SK-N-DZ (cell line): ENCODE measurements around the gene LDLRAD4.
"Not testable (repeated sequence)": the region's sequence is repeated elsewhere in the genome, so short reads cannot be mapped to it uniquely, and the experiment has no call there.

Source experiments
- DNase-seq: peaks from one replicate; pipeline ENCODE4 v3.0.0-alpha.2; 2015; ENCODE audit warnings: low spot score

Gene LDLRAD4

DNA sequence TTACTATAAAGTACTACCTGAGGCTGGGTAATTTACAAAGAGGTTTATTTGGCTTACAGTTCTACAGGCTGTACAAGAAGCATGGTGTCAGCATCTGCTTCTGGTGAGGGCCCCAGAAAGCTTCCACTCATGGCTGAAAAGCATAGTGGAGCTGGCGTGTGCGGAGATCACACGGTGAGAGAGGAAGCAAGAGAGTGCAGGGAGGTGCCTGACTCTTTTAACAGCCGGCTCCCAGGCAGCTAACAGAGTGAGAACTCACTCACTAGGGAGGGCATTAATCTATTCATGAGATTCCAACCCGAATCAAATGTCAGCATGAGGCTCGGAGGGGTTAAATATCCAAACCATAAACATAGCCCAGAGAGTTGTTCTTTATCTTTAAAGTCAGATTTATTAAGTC, 117.3 kb downstream of the LDLRAD4 start:
- no peak for DNase-seq

GRCh38 chr18:13336841-13337240, 118.3 kb downstream of the LDLRAD4 start:
- no peak for DNase-seq

DNA sequence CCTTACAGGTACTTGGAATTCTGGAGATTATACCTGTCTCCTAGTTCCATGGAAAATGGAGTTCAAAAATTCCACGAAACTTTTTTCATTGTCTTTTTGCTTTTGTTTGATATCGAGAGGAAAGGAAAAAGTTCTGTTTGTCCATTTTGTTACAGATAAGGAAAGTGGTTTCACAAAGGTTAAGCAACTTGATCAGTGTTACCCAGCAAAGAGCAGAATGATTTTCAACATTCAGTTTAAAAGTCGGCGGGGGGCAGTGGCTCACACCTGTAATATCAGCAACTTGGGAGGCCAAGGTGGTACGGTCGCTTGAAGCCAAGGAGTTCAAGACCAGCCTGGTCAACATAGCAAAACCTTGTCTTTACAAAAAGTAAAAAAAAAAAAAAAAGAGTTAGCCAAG, 118.8 kb downstream of the LDLRAD4 start:
- no peak for DNase-seq

DNA sequence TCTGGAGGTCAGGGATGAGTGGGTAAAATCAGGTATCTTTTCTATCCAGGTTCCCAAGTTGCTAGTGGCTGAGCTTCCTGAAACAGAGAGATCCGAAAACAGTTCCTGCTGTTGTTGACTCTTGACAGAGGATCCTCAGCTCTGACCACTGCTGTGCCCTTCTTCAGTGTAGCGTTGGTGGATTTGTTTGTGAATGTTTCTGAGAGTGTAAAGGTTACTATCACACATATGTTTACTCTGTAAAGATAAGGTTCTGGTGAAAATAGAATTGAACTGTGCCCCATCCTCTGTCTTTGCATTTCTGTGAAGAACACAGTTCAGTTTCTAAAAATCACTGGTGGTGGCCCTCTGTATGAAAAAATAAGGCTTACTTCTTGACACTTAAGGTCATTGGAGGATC, 119.8 kb downstream of the LDLRAD4 start:
- no peak for DNase-seq

DNA sequence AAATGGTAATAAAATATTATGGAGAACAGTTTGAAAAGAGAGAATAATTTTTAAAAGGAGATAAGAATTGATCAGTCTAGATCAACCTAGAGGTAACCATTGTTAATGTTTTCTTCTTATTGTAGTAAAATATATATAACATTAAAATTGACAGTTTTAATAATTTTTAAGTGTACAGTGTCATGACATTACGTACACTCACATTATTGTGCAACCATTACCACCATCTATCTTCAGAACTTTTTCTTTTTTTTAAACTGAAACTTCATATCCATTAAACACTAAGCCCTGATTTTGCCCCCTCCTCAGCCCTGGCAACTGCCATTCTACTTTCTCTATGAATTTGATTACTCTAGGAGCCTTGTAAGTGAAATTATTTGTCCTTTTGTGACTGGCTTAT, 121.1 kb downstream of the LDLRAD4 start:
- DNase-seq, result no peak

- not testable (repeated sequence) for DNase-seq
Observed at GRCh38 chr18:13346449-13346848, 127.9 kb downstream of the LDLRAD4 start.

DNA sequence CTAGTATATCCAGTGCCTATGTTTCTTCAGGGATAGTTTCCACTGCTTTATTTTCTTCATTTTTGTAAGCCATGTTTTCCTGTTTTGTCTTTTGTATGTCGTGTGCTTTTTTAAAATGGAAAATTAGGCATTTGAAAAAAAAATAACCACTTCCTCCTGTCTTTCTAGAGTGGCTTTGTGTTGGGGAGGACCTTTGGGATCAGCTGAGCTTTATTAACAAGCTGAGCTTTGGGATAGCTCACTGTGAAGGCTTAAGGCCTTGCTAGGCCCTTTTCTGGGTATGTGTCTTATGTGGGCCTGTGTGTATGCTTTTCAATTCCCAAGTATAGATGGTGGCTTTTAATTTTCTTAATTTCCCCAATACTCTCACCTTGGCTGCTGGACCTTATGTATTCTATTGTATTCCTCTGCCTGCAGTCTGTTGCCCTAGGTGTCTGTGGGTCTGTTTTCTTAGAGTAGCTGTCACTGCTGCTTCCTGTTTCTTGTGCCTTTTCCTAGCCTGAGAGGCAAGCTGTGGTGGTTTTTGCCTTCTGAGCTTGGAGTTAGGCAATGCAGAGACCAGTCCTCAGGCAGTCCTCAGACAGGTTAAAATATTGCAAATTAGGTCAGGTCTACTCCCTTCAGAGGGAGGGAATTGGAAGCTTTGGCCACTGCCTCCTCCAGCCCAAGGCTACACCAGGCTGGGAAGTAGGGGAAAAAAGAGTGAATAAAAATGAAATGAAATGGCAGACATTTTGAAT, 134.7 kb downstream of the LDLRAD4 start:
- no peak for DNase-seq

DNA sequence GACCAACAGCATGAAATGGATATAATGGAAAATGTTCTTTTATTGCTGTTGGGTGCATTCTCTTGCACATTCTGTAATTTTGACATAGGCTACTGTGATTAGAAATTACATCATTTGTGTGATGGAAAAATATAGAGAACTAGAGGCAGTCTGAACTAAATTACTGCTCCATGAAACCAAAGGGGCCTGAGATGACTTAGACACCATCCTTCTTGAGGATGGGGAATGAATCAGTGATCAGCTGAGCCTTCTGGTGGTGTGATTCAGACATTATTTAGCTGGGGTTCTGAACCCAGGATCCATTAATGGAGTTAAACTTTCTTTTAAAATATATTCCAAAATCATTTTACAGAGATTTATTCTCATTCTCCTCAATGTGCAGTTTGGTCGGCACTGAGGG, 135.8 kb downstream of the LDLRAD4 start:
- DNase-seq, result no peak

DNA sequence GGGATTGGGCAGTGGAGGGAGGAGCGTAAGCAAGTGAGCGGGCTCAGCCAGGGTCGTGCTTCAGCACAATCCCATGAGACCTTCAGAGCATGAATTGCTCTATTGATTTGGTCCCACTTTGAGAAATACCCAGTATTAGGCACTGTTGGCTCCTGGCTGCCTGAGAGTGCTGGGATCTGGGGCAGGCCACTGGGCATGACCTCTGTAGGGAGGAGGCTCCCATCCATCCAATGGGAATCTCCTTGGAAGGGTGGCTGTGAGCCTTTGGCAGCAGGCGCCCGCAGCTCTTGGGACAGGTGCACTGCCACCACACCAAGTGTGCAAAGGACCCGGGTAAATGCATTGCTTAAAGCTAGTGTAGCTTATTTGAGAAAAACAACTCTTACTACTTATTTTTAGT, 137.5 kb downstream of the LDLRAD4 start:
- DNase-seq, result no peak

GRCh38 chr18:13357289-13357688, 138.7 kb downstream of the LDLRAD4 start:
- no peak for DNase-seq

- DNase-seq, result no peak
Observed at GRCh38 chr18:13359210-13359609, 140.7 kb downstream of the LDLRAD4 start.

DNA sequence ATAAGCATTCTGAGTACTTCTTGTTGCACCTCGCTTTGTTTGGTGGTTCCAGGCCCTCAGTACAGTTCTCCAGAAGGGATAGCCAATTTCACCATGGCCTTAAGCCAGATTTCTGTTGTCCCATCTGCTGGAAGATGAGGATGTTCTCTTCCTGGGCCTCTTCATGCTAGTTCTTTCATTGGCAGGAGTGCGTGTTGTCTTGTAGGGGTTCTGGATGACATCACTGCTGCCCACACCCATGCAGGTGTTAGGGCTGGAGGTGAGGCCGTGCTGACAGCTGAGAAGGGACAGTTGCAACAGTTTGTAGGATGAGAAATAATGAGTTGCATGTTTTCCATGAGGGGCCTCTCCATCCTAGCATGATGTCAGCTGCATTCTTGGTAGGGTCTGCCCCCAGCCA, 142.9 kb downstream of the LDLRAD4 start:
- DNase-seq, result no peak

- DNase-seq, result no peak
Observed at GRCh38 chr18:13362051-13362450, 143.5 kb downstream of the LDLRAD4 start.

DNA sequence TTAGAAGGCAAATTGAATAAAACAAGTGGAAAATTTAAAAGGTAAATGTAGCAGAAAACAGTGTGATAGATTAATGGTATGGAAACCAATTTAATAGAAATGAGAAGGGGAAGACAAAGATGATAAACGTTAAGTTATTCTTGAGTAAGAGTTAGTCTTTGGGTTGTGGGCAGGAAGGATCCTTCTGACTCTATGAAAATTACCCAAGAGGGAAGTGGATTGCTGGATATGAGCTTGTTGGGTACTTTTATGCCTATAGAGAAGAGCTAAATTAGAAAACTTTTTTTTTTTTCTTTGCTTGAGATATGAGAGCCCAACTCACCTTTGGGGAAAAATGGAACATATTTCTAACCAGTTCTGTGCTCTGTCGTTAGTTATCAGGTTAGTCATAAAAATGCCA, 144.0 kb downstream of the LDLRAD4 start:
- DNase-seq, result no peak

- no peak for DNase-seq
Observed at GRCh38 chr18:13363359-13363758, 144.8 kb downstream of the LDLRAD4 start.

DNA sequence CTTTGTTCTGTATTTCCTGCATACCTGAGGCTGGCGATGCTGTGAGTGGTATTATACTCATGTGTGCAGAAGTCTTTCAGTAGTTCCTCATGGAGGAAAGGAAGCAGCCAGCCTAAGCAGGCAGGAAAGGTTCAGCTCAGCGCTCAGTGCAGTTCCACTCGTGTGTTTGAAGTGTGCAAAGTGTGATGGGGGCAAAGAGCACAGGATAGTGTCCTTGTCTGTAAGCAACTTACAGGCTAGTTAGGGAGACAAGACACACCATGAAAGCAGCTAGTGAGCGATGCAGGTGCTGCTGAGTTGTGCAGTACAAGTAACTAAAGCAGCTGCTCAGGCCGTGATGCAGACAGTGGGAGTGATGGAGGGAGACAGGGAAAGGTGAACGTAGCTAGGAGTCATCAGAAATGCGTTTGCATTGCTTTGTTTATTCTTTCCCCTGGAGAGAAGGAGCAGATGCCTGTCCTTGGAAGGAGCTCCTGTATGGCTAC, 146.2 kb downstream of the LDLRAD4 start:
- DNase-seq, result no peak

GRCh38 chr18:13366131-13366530, 147.6 kb downstream of the LDLRAD4 start:
- DNase-seq, result no peak

GRCh38 chr18:13366541-13366940, 148.0 kb downstream of the LDLRAD4 start:
- no peak for DNase-seq

DNA sequence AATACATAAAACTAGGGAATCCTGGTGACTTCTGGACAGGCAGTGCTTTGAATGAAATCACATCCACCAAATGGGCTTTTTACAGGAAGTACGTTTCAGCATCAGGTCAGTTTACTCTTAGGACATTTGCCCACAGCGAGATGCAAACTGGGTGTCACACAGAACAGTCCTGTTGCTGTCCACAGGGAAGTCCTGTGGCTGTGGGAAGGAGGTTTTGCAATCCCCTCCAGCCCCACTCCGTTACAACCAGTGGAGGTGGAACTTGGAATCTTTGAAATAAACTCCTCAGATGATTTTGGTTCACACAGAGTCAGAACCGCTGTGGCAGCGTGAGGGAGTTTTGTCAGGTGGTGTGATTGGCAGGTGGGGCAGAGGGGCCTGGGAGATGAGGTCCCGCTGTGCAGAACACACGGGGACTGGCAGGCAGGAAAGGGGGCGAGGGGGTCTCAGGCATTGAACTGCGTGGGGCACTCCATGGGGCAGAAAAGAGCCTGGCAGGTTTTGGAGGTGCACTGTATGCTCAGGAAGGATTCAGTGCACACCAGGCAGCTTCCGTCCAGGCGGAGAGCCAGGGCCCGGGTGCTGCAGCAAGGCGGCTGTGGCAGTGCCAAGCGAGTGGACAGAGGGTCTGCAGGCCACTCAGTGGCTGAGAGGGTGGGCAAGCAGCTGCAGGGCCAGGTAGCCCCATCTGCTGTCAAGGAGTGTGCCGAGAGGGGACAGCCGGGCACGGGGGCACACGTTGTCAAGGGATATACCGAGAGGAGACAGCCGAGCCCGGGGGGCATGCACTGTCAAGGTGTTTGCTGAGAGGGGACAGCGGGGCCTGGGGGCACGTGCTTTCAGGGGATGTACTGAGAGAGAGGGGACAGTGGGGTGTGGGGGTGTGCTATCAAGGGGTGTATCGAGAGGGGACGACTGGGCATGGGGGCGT, 148.7 kb downstream of the LDLRAD4 start:
- DNase-seq, result no peak

DNA sequence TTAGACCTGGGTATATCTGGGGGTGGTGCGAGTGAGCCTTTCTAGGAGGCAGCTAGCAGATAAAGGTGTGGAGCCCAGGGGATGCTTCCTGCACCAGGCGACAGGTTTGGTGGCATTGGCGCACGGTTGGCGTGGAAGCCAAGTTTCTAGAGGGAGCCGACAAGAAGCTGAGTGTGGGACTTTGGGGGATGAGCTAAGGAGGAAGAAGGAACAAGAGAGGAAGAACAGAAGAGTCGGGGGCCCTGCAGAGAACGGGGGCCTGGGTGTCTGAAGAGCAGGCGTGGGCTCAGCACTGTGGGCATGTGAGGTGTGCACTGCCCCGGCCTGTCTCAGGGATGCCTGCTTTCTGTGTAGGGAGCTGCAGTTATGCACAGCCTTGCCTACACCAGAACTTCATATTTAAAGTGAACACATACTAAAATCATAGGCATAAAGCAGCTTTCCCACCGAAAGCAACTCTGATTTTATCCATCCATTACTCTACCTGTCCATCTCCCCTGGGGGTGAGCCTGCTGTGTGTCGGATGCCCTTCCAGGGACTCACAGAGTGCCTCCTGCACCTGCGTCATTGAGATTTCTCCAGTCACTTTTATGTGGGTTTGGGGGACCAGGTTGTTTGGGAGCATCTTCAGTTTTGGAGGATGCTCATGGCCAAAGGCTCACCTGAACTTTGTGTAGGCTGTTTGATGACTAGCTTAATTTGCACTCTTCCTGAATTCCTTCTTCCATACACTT, 149.7 kb downstream of the LDLRAD4 start:
- DNase-seq, result no peak

- DNase-seq, result no peak
Observed at GRCh38 chr18:13369353-13369752, 150.8 kb downstream of the LDLRAD4 start.
